ENCODE measurements around the gene PML.

PML gene

DNA sequence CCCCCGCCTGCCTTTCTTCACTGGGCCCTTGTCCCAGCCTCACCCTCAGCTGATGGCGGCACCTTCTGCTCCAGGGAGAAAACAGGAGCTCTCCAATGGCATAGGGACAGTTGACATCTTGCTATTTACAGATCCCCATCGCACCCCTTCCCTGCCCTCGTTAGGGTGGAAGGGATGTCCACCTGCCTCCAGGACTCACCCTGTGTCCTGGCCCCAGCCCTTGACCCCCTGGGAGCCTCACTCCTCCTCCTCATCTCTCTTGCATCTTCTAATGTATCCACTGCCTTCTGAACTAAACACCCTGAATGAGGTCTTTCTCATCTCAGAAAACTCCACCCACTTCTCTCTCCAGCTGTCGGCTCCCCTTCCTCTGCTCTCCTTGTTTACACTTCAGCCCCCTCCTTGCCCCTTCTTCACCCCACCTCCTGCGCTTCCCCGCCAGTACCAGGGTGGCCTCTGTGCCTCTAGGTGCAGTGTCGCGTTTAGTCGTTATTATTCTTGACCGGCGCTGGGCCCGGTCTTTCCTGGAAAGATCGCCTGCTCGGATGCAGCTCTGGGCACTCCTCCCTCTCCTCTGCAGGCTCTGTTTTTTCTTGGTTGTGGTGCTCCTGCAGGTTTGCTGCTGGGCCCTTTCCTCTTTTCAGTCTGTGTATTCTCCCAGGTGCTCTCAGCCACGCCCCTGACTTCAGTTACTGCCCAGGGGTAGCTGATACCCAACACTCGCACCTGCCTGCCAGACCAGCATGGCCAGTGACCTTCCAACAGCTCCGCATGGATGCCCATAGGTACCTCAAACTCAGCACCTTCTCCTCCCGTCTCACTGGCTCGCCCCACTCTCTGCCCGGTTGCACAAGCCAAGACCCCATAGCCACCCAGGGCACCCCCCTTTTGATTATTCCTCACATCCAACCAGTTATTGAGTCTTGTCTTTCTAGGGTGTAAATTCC, 42.9 kb downstream of the PML start:
- no peaks in the 10 kb centered on the region for H4K20me1 ChIP-seq (ENCODE audit: insufficient read depth, low read length)
- no peaks in the 10 kb centered on the region for H3F3A ChIP-seq (ENCODE audit: insufficient read depth, low read length)
- H3K4me3 ChIP-seq (ENCODE audit: low read length), result no peak overlapping the region
- H3K4me2 ChIP-seq (ENCODE audit: low read depth, low read length), result no peak overlapping the region
- H2AFZ ChIP-seq (ENCODE audit: low read length), result no peak overlapping the region
- H3K27me3 ChIP-seq (replicated peaks; ENCODE audit: insufficient read depth, low read length), result no peaks in the 10 kb centered on the region
- no peak for DNase-seq
- no peak overlapping the region for H3K9ac ChIP-seq (ENCODE audit: low read length)
- no peaks in the 10 kb centered on the region for H3K4me1 ChIP-seq (ENCODE audit: low read length)
- no peaks in the 10 kb centered on the region for H3K9me3 ChIP-seq (replicated peaks; ENCODE audit: insufficient read depth, low read length)
- no peaks in the 10 kb centered on the region for H3K36me3 ChIP-seq (replicated peaks; ENCODE audit: insufficient read depth, low read length)
- H3K9me2 ChIP-seq (replicated peaks; ENCODE audit: insufficient read depth, low read length), result no peaks in the 10 kb centered on the region
- H3K79me2 ChIP-seq (ENCODE audit: low read length), result no peaks in the 10 kb centered on the region
- TF ChIP-seq EZH2phosphoT487 (IDR thresholded peaks at IDR 0.05; ENCODE audit: low read length) (no peak), EZH2 (optimal IDR thresholded peaks at IDR 0.05; ENCODE audit: low read depth, low read length) (no peak)
- TF ChIP-seq, protein P1, sequence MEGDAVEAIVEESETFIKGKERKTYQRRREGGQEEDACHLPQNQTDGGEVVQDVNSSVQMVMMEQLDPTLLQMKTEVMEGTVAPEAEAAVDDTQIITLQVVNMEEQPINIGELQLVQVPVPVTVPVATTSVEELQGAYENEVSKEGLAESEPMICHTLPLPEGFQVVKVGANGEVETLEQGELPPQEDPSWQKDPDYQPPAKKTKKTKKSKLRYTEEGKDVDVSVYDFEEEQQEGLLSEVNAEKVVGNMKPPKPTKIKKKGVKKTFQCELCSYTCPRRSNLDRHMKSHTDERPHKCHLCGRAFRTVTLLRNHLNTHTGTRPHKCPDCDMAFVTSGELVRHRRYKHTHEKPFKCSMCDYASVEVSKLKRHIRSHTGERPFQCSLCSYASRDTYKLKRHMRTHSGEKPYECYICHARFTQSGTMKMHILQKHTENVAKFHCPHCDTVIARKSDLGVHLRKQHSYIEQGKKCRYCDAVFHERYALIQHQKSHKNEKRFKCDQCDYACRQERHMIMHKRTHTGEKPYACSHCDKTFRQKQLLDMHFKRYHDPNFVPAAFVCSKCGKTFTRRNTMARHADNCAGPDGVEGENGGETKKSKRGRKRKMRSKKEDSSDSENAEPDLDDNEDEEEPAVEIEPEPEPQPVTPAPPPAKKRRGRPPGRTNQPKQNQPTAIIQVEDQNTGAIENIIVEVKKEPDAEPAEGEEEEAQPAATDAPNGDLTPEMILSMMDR (IDR thresholded peaks at IDR 0.05; ENCODE audit: low read length), result no peak
- H3K27ac ChIP-seq (ENCODE audit: low read length), result no peak overlapping the region

DNA sequence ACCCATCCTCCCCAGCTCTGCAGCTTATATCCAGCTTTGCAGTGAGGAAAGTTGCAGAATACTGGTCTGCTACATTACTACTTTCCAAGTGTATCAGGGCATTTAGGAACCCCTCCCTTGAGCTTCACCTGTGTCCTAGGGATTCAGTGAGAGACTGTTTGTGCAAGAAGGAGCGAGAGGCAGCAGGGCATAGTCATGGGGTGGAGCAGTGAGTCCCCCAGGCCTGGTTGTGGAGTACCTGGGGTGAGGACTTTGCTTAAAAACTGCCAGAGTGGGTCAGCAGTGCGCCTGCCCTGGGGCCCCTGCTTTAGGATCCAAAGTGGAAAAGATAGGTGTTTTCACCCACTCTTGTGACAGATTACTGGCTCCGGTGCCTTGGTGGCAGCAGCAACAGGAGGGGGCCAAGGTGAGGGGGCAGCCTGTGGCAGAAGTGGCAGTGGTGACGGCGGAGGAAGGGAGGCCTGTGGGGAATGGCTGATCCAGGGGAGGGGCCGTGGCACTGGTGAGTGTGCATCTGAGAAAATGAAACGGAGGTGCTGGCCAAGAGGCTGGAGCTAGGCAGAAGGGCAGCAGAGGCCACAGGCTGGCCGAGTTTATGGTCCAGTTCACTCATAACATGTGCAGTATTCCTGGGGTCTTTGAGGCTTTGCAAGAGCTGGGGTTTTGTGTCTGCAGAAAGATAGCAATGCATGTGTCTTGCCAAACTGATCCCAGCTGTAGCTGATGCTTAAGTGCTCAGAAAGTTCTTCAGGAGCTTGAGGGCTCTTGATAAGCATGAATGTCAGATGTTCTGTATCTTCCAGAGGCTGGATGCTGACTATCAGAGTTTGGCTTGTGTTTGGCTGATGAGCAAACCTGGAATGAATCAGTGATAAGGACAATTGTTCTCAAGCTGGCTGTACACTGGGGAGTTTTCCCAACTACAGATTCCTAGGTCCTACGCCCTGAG, 44.5 kb downstream of the PML start:
- H3K9ac ChIP-seq (ENCODE audit: low read length), result no peak overlapping the region
- DNase-seq, result no peak
- no peaks in the 10 kb centered on the region for H3F3A ChIP-seq (ENCODE audit: insufficient read depth, low read length)
- H3K9me3 ChIP-seq (replicated peaks; ENCODE audit: insufficient read depth, low read length), result no peaks in the 10 kb centered on the region
- H3K36me3 ChIP-seq (replicated peaks; ENCODE audit: insufficient read depth, low read length), result no peaks in the 10 kb centered on the region
- TF ChIP-seq, protein P1 (IDR thresholded peaks at IDR 0.05; ENCODE audit: low read length), result no peak
- no peak for TF ChIP-seq EZH2 (optimal IDR thresholded peaks at IDR 0.05; ENCODE audit: low read depth, low read length)
- TF ChIP-seq EZH2phosphoT487 (IDR thresholded peaks at IDR 0.05; ENCODE audit: low read length), result no peak
- H3K4me2 ChIP-seq (ENCODE audit: low read depth, low read length), result no peak overlapping the region
- no peak overlapping the region for H3K4me3 ChIP-seq (ENCODE audit: low read length)
- H3K79me2 ChIP-seq (ENCODE audit: low read length), result no peaks in the 10 kb centered on the region
- no peak overlapping the region for H2AFZ ChIP-seq (ENCODE audit: low read length)
- no peaks in the 10 kb centered on the region for H3K4me1 ChIP-seq (ENCODE audit: low read length)
- H4K20me1 ChIP-seq (ENCODE audit: insufficient read depth, low read length), result no peaks in the 10 kb centered on the region
- no peaks in the 10 kb centered on the region for H3K9me2 ChIP-seq (replicated peaks; ENCODE audit: insufficient read depth, low read length)
- H3K27ac ChIP-seq (ENCODE audit: low read length), result no peak overlapping the region
- no peaks in the 10 kb centered on the region for H3K27me3 ChIP-seq (replicated peaks; ENCODE audit: insufficient read depth, low read length)

DNA sequence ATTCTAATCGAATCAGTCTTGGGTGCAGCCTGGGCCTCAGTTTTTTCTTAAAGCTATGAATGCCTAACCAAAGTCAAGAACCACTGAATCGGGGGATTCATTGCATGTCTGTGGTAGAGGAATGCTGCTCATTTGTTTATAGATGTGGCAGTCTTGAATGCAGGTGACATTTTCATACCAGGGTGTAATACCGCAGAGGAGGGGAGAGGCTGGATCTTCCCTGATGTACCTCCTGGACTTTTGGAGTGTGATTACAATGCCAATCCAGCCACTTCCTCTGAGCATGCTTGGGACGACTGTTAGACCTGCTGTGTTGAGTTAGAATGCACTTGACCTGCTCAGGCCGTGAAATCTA, 45.1 kb downstream of the PML start:
- Histone ChIP-seq H3K4me2 (ENCODE audit: low read depth, low read length) (no peak overlapping the region), H3K36me3 (replicated peaks; ENCODE audit: insufficient read depth, low read length) (no peaks in the 10 kb centered on the region), H3F3A (ENCODE audit: insufficient read depth, low read length) (no peaks in the 10 kb centered on the region), H3K4me1 (ENCODE audit: low read length) (no peaks in the 10 kb centered on the region), H3K27ac (ENCODE audit: low read length) (no peak overlapping the region), H3K27me3 (replicated peaks; ENCODE audit: insufficient read depth, low read length) (no peaks in the 10 kb centered on the region), H2AFZ (ENCODE audit: low read length) (no peak overlapping the region), H3K79me2 (ENCODE audit: low read length) (no peaks in the 10 kb centered on the region), H3K9me2 (replicated peaks; ENCODE audit: insufficient read depth, low read length) (no peaks in the 10 kb centered on the region), H3K9me3 (replicated peaks; ENCODE audit: insufficient read depth, low read length) (no peaks in the 10 kb centered on the region), H3K9ac (ENCODE audit: low read length) (no peak overlapping the region), H4K20me1 (ENCODE audit: insufficient read depth, low read length) (no peaks in the 10 kb centered on the region), H3K4me3 (ENCODE audit: low read length) (no peak overlapping the region)
- no peak for TF ChIP-seq EZH2phosphoT487 (IDR thresholded peaks at IDR 0.05; ENCODE audit: low read length)
- TF ChIP-seq EZH2 (optimal IDR thresholded peaks at IDR 0.05; ENCODE audit: low read depth, low read length), result no peak
- TF ChIP-seq, protein P1 (IDR thresholded peaks at IDR 0.05; ENCODE audit: low read length), result no peak
- no peak for DNase-seq
